Measurements from ENCODE around the gene RPS4Y1. TPM values are rescaled to one million over a fixed set of nuclear protein-coding genes. Genes with fewer than 3 reads are reported as not detected.
A peak's percentile ranks its signal among the peaks of the same experiment; 100 is the strongest.

RPS4Y1 gene
- total and polyA plus RNA-seq, 2 of the 8 experiments (the other 6 are each of a cell fraction or from before 2014, with no cell fraction given): 259 to 790 TPM

DNA sequence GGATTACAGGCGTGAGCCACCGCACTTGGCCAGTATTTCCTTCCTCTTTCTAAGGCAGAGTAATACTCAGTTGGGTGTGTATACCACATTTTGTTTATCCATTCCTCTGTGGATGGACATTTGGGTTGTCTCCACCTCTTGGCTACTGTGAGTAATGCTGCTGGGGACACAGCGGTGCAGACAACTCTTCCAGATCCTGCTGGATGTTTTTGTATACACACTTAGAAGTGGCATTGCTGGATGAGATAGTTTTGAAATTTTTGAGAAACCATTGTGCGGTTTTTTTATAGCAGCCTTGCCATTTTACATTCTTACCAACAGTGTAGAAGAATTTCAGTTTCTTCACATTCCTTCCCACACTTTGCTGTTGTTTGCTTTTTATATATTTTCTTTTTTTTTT, 16.3 kb downstream of the RPS4Y1 start:
- Histone ChIP-seq H2AK5ac (ENCODE audit: low read depth, low read length) (no peak overlapping the region), H4K5ac (ENCODE audit: insufficient read length, low read depth, low read length) (no peak overlapping the region), H2BK15ac (ENCODE audit: low read length) (no peak overlapping the region), H3K9me3 (ENCODE audit: insufficient read depth in 2 of 2, low read depth in 1 of 2, low read length in 1 of 2) (no peaks in the 10 kb centered on the region), H3K79me2 (ENCODE audit: control insufficient read depth in 1 of 2, insufficient read depth in 2 of 2, low read length in 2 of 2) (peaks cover 0 to 95% of the 10 kb centered on the region in 2 experiments; a peak in 2 of 4 replicates), H3K23ac (ENCODE audit: insufficient read length) (no peak overlapping the region), H3K14ac (ENCODE audit: insufficient read length) (no peak overlapping the region), H3K36me3 (ENCODE audit: control insufficient read depth in 2 of 4, insufficient read depth in 4 of 4, low read length in 3 of 4) (peaks cover 8 to 75% (median 31%) of the 10 kb centered on the region in 4 experiments), H3K4me1 (replicated peaks in 1 of 4; ENCODE audit: control insufficient read depth in 3 of 4, insufficient read depth in 4 of 4, low read length in 3 of 4) (no peaks in the 10 kb centered on the region), H3K27ac (ENCODE audit: low read depth, low read length) (no peak overlapping the region), H2BK5ac (ENCODE audit: low read depth, low read length) (no peak overlapping the region), H3K56ac (replicated peaks; ENCODE audit: insufficient read length, low read depth, low read length) (no peak overlapping the region), H3K4ac (replicated peaks; ENCODE audit: insufficient read length, low read depth, low read length) (no peak overlapping the region), H3K4me2 (ENCODE audit: insufficient read depth in 1 of 2, low read depth in 2 of 2, low read length in 2 of 2) (no peak overlapping the region), H2BK20ac (ENCODE audit: low read length) (no peak overlapping the region), H3K9ac (replicated peaks in 1 of 4; ENCODE audit: extremely low read depth in 1 of 4, low read depth in 3 of 4, low read length in 3 of 4) (no peak overlapping the region), H2AFZ (ENCODE audit: low read length) (no peak overlapping the region), H3K79me1 (ENCODE audit: low read depth, low read length) (no peaks in the 10 kb centered on the region), H2BK12ac (ENCODE audit: low read depth, low read length) (no peak overlapping the region), H2BK120ac (replicated peaks; ENCODE audit: low read depth, low read length) (no peak overlapping the region), H3K18ac (ENCODE audit: extremely low read depth, low read length) (no peak overlapping the region), H4K8ac (ENCODE audit: extremely low read depth, insufficient read depth, low read length) (no peak overlapping the region), H4K91ac (replicated peaks; ENCODE audit: insufficient read length, low read length) (no peak overlapping the region), H3K27me3 (replicated peaks in 1 of 4; ENCODE audit: control insufficient read depth in 3 of 4, extremely low read depth in 1 of 4, insufficient read depth in 3 of 4, low read length in 3 of 4) (no peaks in the 10 kb centered on the region), H3K23me2 (ENCODE audit: low read depth, low read length) (no peaks in the 10 kb centered on the region), H4K20me1 (replicated peaks in 1 of 2; ENCODE audit: control insufficient read depth in 1 of 2, insufficient read depth in 2 of 2, low read length in 2 of 2) (peaks cover 0 to 5% of the 10 kb centered on the region in 2 experiments), H3K4me3 (ENCODE audit: extremely low read depth in 1 of 4, insufficient read depth in 2 of 4, low read depth in 3 of 4, low read length in 4 of 4) (no peak overlapping the region)
- ChIA-PET POLR2A (ENCODE audit: partially characterized antibody) (interaction anchor here (0.9 kb wide), 1 partner anchor 11 kb away, joined by 3 read pairs; no protein-coding TSS in a partner anchor), CTCF (ENCODE audit: partially characterized antibody) (interaction anchor here (0.6 to 1.5 kb wide), 5 partner anchors 19 to 48 kb away, joined by 3 read pairs; no protein-coding TSS in a partner anchor)
- TF ChIP-seq ZNF274 (IDR thresholded peaks at IDR 0.05; ENCODE audit: borderline replicate concordance, extremely low read depth, low read length) (no peak), SP4 (IDR thresholded peaks at IDR 0.05; ENCODE audit: low read length) (no peak), RXRA (IDR thresholded peaks at IDR 0.05; ENCODE audit: insufficient read depth, low read depth, low read length) (no peak), JUND (IDR thresholded peaks at IDR 0.05; ENCODE audit: low read length) (no peak), RAD21 (IDR thresholded peaks at IDR 0.05 in 1 of 2, conservative IDR thresholded peaks at IDR 0.05 in 1 of 2; ENCODE audit: low read depth in 2 of 2, low read length in 2 of 2) (peak; percentile 14 to 33; a peak in 3 of 4 replicates), NRF1 (IDR thresholded peaks at IDR 0.05; ENCODE audit: low read depth, low read length) (no peak)
- TF ChIP-seq, protein P1, sequence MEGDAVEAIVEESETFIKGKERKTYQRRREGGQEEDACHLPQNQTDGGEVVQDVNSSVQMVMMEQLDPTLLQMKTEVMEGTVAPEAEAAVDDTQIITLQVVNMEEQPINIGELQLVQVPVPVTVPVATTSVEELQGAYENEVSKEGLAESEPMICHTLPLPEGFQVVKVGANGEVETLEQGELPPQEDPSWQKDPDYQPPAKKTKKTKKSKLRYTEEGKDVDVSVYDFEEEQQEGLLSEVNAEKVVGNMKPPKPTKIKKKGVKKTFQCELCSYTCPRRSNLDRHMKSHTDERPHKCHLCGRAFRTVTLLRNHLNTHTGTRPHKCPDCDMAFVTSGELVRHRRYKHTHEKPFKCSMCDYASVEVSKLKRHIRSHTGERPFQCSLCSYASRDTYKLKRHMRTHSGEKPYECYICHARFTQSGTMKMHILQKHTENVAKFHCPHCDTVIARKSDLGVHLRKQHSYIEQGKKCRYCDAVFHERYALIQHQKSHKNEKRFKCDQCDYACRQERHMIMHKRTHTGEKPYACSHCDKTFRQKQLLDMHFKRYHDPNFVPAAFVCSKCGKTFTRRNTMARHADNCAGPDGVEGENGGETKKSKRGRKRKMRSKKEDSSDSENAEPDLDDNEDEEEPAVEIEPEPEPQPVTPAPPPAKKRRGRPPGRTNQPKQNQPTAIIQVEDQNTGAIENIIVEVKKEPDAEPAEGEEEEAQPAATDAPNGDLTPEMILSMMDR (IDR thresholded peaks at IDR 0.05; ENCODE audit: control extremely low read depth in 1 of 3, insufficient read depth in 1 of 3, low read depth in 1 of 3, low read length in 3 of 3): peak; percentile 8 to 40 (median 11); a peak in 2 of 4 replicates
- TF ChIP-seq, protein P2, sequence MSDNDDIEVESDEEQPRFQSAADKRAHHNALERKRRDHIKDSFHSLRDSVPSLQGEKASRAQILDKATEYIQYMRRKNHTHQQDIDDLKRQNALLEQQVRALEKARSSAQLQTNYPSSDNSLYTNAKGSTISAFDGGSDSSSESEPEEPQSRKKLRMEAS (IDR thresholded peaks at IDR 0.05): no peak
- TF ChIP-seq, protein P3, sequence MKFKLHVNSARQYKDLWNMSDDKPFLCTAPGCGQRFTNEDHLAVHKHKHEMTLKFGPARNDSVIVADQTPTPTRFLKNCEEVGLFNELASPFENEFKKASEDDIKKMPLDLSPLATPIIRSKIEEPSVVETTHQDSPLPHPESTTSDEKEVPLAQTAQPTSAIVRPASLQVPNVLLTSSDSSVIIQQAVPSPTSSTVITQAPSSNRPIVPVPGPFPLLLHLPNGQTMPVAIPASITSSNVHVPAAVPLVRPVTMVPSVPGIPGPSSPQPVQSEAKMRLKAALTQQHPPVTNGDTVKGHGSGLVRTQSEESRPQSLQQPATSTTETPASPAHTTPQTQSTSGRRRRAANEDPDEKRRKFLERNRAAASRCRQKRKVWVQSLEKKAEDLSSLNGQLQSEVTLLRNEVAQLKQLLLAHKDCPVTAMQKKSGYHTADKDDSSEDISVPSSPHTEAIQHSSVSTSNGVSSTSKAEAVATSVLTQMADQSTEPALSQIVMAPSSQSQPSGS (IDR thresholded peaks at IDR 0.05; ENCODE audit: low read length): no peak
- 96% methylated on average over 2 of the region's 4 CpGs; no CpG with 5 or more reads in 1 of the 2 experiments for WGBS, 2 experiments (ENCODE audit: extremely low coverage in 1 of 2, insufficient coverage in 1 of 2, insufficient read length in 1 of 2, insufficient replicate concordance in 2 of 2, low coverage in 1 of 2, low lambda C conversion rate in 2 of 2, missing lambda C conversion rate in 1 of 2)
- DNase-seq (ENCODE audit: low read depth in 1 of 2, low spot score in 2 of 2) (no peak), FAIRE-seq (no peak)

Measured in H1 (cell line).